Stomach smooth muscle (tissue), 2 donors: ENCODE data around the gene NELFA.

Experiments used
- H3K27ac ChIP-seq: one replicate; pipeline ENCODE4 v1.7.0; 2013; ENCODE audit warnings: mild to moderate bottlenecking, low read length, inconsistent platforms
- H3K27me3 ChIP-seq, 2 donors: one replicate each; pipeline ENCODE4 v1.7.0; 2013; ENCODE audit warnings: low read length in 2 of 2; ENCODE audit not compliant: insufficient read depth in 2 of 2, control insufficient read depth in 1 of 2
- H3K36me3 ChIP-seq, 2 donors: one replicate each; pipeline ENCODE4 v1.7.0; 2013; ENCODE audit warnings: low read length in 2 of 2; ENCODE audit not compliant: control insufficient read depth in 2 of 2, insufficient read depth in 2 of 2
- H3K4me1 ChIP-seq: one replicate; pipeline ENCODE4 v1.7.0; 2013; ENCODE audit warnings: low read length; ENCODE audit not compliant: control insufficient read depth, insufficient read depth
- H3K4me3 ChIP-seq, 2 donors: one replicate each; pipeline ENCODE4 v1.7.0; 2013; ENCODE audit warnings: low read length in 2 of 2
- H3K9ac ChIP-seq, 2 donors: one replicate each; pipeline ENCODE4 v1.7.0; 2013; ENCODE audit warnings: low read length in 2 of 2, mild to moderate bottlenecking in 1 of 2
- H3K9me3 ChIP-seq, 2 donors: one replicate each; pipeline ENCODE4 v1.7.0; 2013; ENCODE audit warnings: low read length in 2 of 2; ENCODE audit not compliant: control insufficient read depth in 2 of 2
- donor health status: healthy.
- donor health status: Pancreatic carcinoma.

Gene NELFA

GRCh38 chr4:1948232-1948631 lies 60.5 kb downstream of the NELFA start:
- H3K27ac ChIP-seq = no peak overlapping the region
- H3K4me1 ChIP-seq = no peaks in the 10 kb centered on the region
- no peaks in the 10 kb centered on the region for H3K27me3 ChIP-seq
- H3K9ac ChIP-seq = no peak overlapping the region
- peaks cover 13 to 16% of the 10 kb centered on the region in 2 donors for H3K36me3 ChIP-seq
- no peak overlapping the region for H3K4me3 ChIP-seq
- H3K9me3 ChIP-seq = no peaks in the 10 kb centered on the region

DNA sequence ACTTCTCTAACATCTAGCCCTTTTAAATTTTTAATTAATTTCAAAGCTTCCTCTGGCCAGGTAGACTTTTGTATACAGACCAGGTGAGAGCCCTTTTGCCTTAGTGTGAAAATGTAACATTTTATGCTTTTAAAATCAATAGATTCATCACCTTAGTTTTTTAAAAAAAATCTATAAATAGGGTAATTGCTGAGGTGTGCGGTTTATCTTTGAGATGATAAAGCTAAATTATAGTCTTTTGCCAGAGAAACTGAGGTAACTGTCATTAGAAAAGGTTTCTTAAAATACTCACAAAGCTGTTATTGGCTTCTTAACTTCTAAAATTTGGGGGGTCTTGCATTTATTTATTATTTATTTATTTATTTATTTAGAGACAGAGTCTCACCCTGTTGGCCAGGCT lies 62.9 kb downstream of the NELFA start:
- Histone ChIP-seq H3K4me1 (no peaks in the 10 kb centered on the region), H3K9me3 (no peaks in the 10 kb centered on the region), H3K27me3 (no peaks in the 10 kb centered on the region), H3K36me3 (peaks cover 11 to 14% of the 10 kb centered on the region in 2 donors), H3K9ac (no peak overlapping the region), H3K4me3 (no peak overlapping the region), H3K27ac (no peak overlapping the region)

DNA sequence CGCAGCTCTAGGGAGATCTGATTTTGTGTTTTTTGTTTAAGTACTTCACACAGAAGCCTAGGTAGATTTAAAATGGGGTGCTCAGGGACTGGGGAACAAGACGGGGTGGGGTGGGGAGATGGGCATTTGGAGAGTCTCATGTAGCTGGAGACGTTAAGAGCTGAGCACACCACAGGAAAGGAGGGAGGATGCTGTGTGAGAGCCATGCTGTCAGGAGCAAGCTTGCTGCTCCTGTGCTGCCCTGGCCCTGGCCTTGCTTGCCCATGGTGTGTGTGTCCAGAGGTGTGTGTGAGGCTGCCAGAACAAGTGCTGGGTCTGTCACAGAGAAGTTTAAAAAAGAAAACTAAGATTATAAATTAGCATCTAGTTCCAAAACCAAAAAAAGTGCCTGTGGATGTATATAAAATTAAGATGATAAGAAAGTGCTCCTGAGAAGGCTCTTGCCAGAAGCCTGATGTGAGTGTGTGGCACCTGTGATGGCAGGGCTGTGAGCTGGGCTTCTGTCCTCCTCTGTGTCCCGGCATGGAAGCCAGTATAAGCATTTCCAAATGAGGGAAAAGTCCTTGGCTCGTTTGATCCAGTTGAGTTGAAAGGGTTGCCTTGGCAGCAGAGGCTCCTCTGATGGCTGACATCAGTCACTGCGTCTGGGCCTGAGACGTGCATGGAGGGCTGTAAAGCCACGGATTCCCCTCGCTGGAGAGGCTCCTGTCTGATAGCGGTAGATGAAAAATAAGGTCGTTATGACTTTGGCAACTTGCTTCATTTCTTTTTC lies 63.5 kb downstream of the NELFA start:
- H3K36me3 ChIP-seq = peaks cover 11 to 13% of the 10 kb centered on the region in 2 donors
- H3K27ac ChIP-seq = no peak overlapping the region
- H3K27me3 ChIP-seq = no peaks in the 10 kb centered on the region
- H3K4me3 ChIP-seq = no peak overlapping the region
- no peaks in the 10 kb centered on the region for H3K4me1 ChIP-seq
- H3K9ac ChIP-seq = no peak overlapping the region
- no peaks in the 10 kb centered on the region for H3K9me3 ChIP-seq

GRCh38 chr4:1943928-1944327 lies 64.8 kb downstream of the NELFA start:
- Histone ChIP-seq H3K9me3 (no peaks in the 10 kb centered on the region), H3K27ac (no peak overlapping the region), H3K36me3 (peaks cover 17 to 22% of the 10 kb centered on the region in 2 donors), H3K4me3 (no peak overlapping the region), H3K4me1 (no peaks in the 10 kb centered on the region), H3K27me3 (no peaks in the 10 kb centered on the region), H3K9ac (no peak overlapping the region)

DNA sequence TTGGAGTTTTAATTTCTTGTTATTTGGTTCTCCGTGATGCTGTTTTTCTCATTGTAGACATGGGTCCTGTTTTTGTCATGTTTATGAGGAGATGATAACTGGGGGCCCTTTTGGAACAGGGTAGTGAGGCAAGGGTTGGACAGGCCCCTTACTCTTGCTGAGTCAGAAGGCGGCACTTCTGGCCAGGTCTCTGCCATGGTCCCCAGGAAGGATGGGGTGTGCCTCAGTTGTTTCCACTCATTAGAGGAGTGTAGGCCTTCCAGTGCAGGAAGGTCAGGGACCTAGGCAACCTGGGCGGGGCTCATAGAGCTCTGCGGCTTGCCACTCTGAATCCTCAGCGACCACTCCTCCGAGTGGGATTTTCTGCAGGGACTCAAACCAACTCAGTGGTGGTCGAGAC lies 68.2 kb downstream of the NELFA start:
- no peak overlapping the region for H3K9ac ChIP-seq
- no peak overlapping the region for H3K27ac ChIP-seq
- no peaks in the 10 kb centered on the region for H3K9me3 ChIP-seq
- no peaks in the 10 kb centered on the region for H3K4me1 ChIP-seq
- no peaks in the 10 kb centered on the region for H3K27me3 ChIP-seq
- no peak overlapping the region for H3K4me3 ChIP-seq
- peaks cover 21 to 29% of the 10 kb centered on the region in 2 donors for H3K36me3 ChIP-seq

DNA sequence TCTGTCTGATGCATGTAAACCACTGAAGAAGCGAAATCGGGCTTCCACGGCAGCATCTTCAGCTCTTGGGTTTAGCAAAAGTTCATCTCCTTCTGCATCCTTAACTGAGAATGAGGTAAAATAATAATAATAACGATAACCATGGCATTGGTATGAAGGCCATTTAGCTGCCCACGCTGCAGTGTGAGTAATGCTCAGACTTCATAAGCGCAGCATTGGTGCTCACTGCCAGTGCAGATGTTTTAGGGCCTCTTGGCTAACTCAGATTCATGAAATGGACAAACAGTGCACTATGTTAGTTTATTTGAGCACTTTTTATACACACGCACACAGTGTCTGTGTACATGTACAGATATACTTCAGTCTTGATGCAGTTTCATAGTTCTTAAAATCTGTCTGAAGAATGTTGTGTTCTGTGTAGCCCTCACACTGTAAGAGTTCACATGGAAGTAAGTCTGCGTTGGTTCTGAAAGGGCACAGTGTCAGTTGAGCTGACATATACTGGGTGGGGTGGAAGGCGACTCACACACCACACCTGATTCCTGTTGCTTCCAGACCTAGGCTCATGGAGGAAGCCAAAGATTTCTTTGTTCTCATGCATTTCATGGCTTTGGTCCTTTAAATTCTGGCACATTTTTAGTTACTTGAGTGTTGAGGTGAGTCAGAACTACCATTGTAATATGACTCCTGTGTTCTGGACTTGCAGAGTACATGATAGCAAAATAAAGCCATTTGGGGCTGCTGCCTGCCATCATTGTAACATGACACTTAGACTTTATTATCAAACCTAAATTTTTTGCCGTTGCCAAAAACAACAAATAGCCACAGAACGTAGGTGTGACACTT lies 68.9 kb downstream of the NELFA start:
- H3K4me3 ChIP-seq = no peak overlapping the region
- no peak overlapping the region for H3K27ac ChIP-seq
- H3K36me3 ChIP-seq = peaks cover 25 to 33% of the 10 kb centered on the region in 2 donors
- no peaks in the 10 kb centered on the region for H3K9me3 ChIP-seq
- no peaks in the 10 kb centered on the region for H3K27me3 ChIP-seq
- H3K4me1 ChIP-seq = no peaks in the 10 kb centered on the region
- no peak overlapping the region for H3K9ac ChIP-seq

- H3K36me3 ChIP-seq = peaks cover 24 to 31% of the 10 kb centered on the region in 2 donors
Measured at GRCh38 chr4:1938027-1938426, 70.7 kb downstream of the NELFA start.

GRCh38 chr4:1937550-1937949 lies 71.2 kb downstream of the NELFA start:
- H3K9me3 ChIP-seq = no peaks in the 10 kb centered on the region
- peaks cover 27 to 33% of the 10 kb centered on the region in 2 donors for H3K36me3 ChIP-seq
- H3K27ac ChIP-seq = no peak overlapping the region
- no peak overlapping the region for H3K4me3 ChIP-seq
- H3K27me3 ChIP-seq = no peaks in the 10 kb centered on the region
- no peak overlapping the region for H3K9ac ChIP-seq
- H3K4me1 ChIP-seq = no peaks in the 10 kb centered on the region

More at GRCh38 chr4:1938027-1938426, 70.7 kb downstream of the NELFA start:
- H3K9ac ChIP-seq = no peak overlapping the region
- no peaks in the 10 kb centered on the region for H3K27me3 ChIP-seq
- H3K27ac ChIP-seq = no peak overlapping the region
- no peak overlapping the region for H3K4me3 ChIP-seq
- H3K9me3 ChIP-seq = no peaks in the 10 kb centered on the region
- no peaks in the 10 kb centered on the region for H3K4me1 ChIP-seq

GRCh38 chr4:1933700-1934099 lies 75.1 kb downstream of the NELFA start:
- no peak overlapping the region for H3K27ac ChIP-seq
- H3K4me3 ChIP-seq = no peak overlapping the region
- peaks cover 23 to 31% of the 10 kb centered on the region in 2 donors for H3K36me3 ChIP-seq

DNA sequence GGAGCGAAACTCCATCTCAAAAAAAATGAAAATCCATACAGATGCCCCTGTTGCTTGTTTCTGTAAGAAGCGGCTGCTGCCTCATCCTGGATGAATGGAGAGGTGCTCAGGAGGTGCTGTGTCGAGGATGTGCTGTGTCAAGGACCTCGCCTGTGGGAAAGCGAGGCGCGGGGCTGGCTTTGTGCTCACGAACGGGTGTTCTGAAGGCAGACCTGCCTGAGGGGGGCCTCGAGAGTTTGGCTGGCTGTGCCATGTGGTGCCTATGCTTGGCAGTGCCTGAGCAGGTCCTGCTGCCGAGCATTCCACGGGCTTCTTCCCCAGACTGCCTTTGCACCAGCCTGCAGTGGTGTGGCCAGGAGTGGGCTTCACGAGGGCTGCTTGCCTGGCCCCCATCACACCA lies 76.0 kb downstream of the NELFA start:
- no peak overlapping the region for H3K9ac ChIP-seq
- H3K36me3 ChIP-seq = peaks cover 23 to 32% of the 10 kb centered on the region in 2 donors
- H3K4me1 ChIP-seq = no peaks in the 10 kb centered on the region
- H3K4me3 ChIP-seq = no peak overlapping the region
- H3K27ac ChIP-seq = no peak overlapping the region
- no peaks in the 10 kb centered on the region for H3K9me3 ChIP-seq
- no peaks in the 10 kb centered on the region for H3K27me3 ChIP-seq

More at GRCh38 chr4:1933700-1934099, 75.1 kb downstream of the NELFA start:
- no peaks in the 10 kb centered on the region for H3K4me1 ChIP-seq
- H3K9me3 ChIP-seq = no peaks in the 10 kb centered on the region
- H3K27me3 ChIP-seq = no peaks in the 10 kb centered on the region
- H3K9ac ChIP-seq = no peak overlapping the region
